Urothelium cell line (cell line): Measurements from ENCODE around the gene APOBEC2.

ENCODE experiments used
- DNase-seq: peaks from one replicate; pipeline ENCODE4 v3.0.0; 2011; ENCODE audit warnings: low spot score, mixed read lengths
- FAIRE-seq: peaks from 2 replicates; lab custom pipeline; 2011; peaks lifted over from hg19 to GRCh38; lab: Jason Lieb, UNC

The APOBEC2 gene

GRCh38 chr6:41058783-41059181 is 5.8 kb downstream of the APOBEC2 start:
- DNase-seq = no peak
- no peak for FAIRE-seq

- DNase-seq = no peak
- FAIRE-seq = no peak
Measured at GRCh38 chr6:41059556-41059955, 6.6 kb downstream of the APOBEC2 start.

DNA sequence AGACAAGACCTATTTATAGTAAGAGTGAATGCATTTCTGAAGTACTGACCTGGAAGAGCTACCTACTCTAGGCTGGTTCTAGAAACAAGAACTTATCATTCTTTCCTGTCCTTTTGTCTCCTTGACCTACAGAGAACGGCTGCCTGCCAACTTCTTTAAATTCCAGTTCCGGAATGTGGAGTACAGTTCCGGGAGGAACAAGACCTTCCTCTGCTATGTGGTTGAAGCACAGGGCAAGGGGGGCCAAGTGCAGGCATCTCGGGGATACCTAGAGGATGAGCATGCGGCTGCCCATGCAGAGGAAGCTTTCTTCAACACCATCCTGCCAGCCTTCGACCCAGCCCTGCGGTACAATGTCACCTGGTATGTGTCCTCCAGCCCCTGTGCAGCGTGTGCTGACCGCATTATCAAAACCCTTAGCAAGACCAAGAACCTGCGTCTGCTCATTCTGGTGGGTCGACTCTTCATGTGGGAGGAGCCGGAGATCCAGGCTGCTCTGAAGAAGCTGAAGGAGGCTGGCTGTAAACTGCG is 8.3 kb downstream of the APOBEC2 start:
- FAIRE-seq (no peak), DNase-seq (no peak)

DNA sequence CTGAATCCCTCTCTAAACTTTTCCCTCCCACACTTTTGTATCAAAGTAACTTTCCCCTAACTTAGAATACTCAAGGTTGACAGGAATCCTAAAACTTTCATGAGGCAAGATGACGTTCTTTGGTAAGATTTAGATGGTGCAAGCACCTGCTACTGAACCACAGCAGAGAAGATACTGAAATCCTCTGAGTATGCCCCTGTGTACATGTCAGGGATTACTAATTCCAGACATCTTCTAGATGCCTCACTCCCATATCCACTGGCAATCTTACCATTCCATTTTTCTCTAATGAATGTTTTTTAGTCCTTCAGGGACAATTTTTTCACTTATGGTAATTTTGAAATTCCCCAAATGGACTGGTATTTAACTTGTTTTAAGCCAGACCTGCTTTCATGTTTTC is 9.1 kb downstream of the APOBEC2 start:
- FAIRE-seq (no peak), DNase-seq (no peak)

DNA sequence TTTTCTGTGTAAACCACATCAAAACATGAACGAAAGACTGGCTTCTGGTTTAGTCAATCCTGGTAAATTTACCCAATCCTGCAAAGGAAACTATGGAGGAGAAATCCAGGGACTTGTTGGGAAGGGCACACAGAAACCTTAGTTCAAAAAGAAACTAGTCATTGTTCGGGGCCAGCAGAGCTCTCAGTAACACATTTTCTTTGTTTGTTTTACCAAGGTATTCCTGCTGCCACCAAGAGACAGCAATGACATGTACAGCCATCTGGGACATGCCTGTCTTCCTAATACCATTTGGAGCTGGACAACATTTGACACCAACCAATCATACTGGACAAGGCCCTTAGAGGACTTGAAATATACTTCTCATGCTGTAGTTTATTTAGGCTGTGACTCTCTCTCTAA is 10.9 kb downstream of the APOBEC2 start:
- DNase-seq = no peak

GRCh38 chr6:41064841-41065240 is 11.8 kb downstream of the APOBEC2 start:
- no peak for FAIRE-seq
- no peak for DNase-seq

More for the DNA sequence above, 10.9 kb downstream of the APOBEC2 start:
- FAIRE-seq = no peak

- no peak for DNase-seq
- no peak for FAIRE-seq
Measured at GRCh38 chr6:41065550-41066026, 12.6 kb downstream of the APOBEC2 start.

DNA sequence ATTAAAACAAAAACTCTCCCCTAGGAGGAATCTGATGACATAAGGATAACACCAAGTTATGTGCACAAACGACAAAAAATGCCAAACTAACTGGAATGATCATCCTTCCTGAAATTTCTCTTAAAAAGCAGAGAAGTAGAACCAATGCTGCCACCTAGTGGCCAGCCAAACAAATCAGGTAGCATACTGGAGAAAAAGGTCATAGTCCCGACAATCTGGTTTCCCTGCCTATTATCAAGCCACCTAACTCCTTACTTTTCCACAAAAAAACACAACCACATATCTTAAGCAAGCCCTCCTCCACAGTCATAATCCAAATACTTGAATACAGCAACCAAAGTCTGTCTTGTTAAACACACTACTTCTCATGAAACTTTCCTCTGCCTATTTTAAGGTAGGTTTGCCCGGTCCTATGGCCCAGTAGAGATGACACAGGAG is 13.9 kb downstream of the APOBEC2 start:
- FAIRE-seq = no peak
- DNase-seq = peak; percentile 55

DNA sequence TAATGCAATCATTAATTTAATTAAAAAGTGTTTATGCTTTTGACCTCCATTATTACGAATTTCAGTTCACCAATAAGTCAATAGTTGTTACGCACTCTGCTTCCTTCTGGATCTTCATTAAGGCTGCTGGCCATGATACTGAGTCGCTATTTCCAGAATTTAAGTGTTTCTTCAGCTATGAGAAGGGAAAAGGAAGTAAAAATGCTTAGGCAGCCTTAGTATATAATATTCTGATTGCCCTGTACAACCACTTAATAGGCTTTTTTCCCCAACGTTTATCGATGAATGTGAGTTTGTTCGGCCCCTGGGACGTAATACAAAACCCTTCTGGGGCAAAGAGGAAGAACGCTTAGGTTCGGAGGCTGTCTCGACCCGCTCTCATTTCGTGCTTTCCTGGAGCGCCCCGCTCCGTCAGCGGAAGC is 18.5 kb downstream of the APOBEC2 start:
- FAIRE-seq (peak; percentile 73), DNase-seq (no peak)

- FAIRE-seq = no peak
- DNase-seq = peak; percentile 97
Measured at GRCh38 chr6:41071923-41072835, 19.2 kb downstream of the APOBEC2 start, which contains the start of gene OARD1. OARD1 (minus strand) TSS chr6:41072356; CDS start chr6:41071634, 722 bp downstream.

DNA sequence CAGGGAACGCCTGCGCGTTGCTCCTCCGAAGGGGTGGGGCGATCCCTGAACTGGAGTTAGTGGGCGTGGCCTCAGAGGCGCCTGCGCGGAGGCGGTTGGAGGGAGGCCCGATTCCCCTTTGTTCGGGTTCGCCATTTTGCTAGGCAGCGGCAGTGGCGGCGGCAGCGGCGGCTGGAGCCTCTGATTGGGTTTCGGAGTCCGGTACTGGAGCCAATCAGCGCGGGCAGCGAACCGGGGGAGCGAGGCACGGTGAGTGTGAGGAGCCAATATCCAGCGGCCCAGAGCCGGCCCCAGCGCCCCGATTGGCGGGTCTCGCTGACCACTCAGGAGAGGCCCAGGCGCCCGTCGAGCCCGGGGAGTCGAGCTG is 19.8 kb downstream of the APOBEC2 start, which contains the start of gene NFYA:
TSS of gene NFYA (plus strand) at position 139 of the 367 bp plus-strand sequence. CDS start 6,116 bp downstream, outside the sequence.
- FAIRE-seq = peak; percentile 95
- no peak for DNase-seq

GRCh38 chr6:41073203-41073967 is 20.4 kb downstream of the APOBEC2 start:
- peak; percentile 82 for DNase-seq
- peak; percentile 79 for FAIRE-seq

DNA sequence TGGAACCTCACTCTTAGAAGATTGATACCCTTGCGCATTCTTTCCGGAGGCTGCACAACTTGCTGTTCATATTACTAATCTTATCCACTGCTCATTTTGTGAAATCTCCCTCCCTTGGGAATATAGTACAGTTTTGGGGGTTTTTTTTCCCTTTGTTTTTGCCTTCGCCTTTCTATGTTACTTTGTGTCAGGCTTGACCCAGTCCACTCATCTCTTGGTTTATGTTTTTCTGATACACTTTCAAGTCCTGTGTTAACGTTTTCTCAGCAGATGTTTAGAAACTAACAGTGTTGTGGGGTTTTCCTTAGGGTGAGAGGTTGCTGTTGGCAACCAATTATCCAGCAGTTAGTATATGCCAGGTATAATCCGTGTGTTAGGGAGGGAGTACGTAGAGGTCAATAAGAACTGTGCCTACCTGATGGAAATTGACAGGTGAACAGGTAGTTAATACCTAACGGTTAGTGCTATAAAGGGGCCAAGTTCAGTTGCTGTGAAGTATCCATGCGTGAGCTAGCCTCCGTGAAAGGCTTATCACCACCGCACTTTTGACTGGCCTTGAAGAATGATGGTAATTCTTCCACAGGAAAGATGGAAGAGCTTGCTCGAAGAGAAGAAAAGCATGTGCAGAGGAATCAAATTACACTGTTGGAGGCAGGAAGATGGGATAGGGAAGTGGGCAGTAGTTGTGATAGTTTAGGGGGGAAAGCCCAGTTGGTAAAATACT is 21.1 kb downstream of the APOBEC2 start:
- no peak for FAIRE-seq

GRCh38 chr6:41074692-41075436 is 21.9 kb downstream of the APOBEC2 start:
- FAIRE-seq = no peak
- no peak for DNase-seq

More for the DNA sequence above, 21.1 kb downstream of the APOBEC2 start:
- DNase-seq = no peak

GRCh38 chr6:41075651-41076626 is 22.9 kb downstream of the APOBEC2 start:
- DNase-seq (no peak), FAIRE-seq (no peak)

GRCh38 chr6:41077536-41077935 is 24.5 kb downstream of the APOBEC2 start:
- no peak for FAIRE-seq
- no peak for DNase-seq

DNA sequence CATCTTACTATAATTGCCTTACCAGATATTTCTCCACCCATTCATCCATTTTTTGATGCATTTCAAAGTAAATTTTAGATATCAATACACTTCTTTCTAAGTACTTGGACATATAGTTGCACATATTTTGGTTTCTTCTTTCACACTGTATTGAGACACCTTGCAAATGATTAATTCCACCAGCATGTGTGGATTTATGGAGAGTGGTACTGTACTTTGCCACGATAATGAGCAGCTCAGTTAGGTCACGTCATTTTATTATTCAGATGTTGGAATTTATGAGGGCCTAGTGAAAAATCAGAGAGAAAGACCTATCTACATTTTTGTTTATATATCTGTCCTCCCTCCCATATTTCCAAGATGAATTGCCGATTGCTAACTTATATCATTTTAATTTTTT is 25.1 kb downstream of the APOBEC2 start:
- no peak for FAIRE-seq
- DNase-seq = no peak

DNA sequence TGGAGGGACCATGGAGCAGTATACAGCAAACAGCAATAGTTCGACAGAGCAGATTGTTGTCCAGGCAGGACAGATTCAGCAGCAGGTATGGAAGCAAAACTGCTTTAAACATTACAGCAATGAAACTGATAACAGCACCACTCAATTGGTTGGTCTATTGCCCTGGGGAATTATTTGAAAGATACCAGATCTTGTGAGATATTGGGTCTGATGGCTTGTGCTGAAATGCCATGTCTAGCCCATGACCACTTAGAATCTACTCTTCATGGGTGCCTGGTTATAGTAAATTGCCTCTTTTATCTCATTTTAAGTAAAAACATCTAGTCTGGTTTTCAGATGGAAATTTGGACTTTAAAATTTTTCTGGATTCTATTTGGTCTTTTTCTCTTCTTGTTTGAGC is 26.1 kb downstream of the APOBEC2 start:
- FAIRE-seq = no peak
- DNase-seq = no peak

GRCh38 chr6:41080621-41081020 is 27.6 kb downstream of the APOBEC2 start:
- DNase-seq = no peak
- no peak for FAIRE-seq
